Endothelial cell of umbilical vein (primary cell): ENCODE results near the gene SLC29A3. TPM values are rescaled to one million over a fixed set of nuclear protein-coding genes. Genes with fewer than 3 reads are reported as not detected.

Source experiments
- BruUV-seq: library from RNA; stranded (reverse); fragments of 400-500 nt; replicated peaks from 2 replicates; lab custom pipeline; 2021; lab: Mats Ljungman, UMichigan
- CTCF ChIA-PET: fragments of 300-600, 350-600 bp; sonication (Branson Sonifier 250); formaldehyde crosslinking; loops from one replicate; lab custom pipeline; 2021; ENCODE audit warnings: antibody characterized with exemption, inconsistent platforms; lab: Charles Lee
- POLR2A ChIA-PET: fragments of 300-600, 350-600 bp; sonication (Branson Sonifier 250); formaldehyde crosslinking; loops from one replicate; lab custom pipeline; 2021; ENCODE audit warnings: antibody characterized with exemption, inconsistent platforms; lab: Charles Lee
- DNase-seq: peaks from one replicate; pipeline ENCODE4 v3.0.0-alpha.2; 2011; ENCODE audit warnings: low read depth, low spot score
- FAIRE-seq: peaks from 2 replicates; lab custom pipeline; 2011; peaks lifted over from hg19 to GRCh38; lab: Jason Lieb, UNC
- H2AFZ ChIP-seq: 2 replicates; pipeline ENCODE4 v1.6.0; 2012; ENCODE audit warnings: low read depth, low read length, control low read depth, inconsistent platforms
- H3K27ac ChIP-seq: 2 replicates; pipeline ENCODE4 v1.5.1; 2011; ENCODE audit warnings: low read depth, mild to moderate bottlenecking, control low read depth, low read length, moderate library complexity; ENCODE audit not compliant: insufficient read depth
- H3K27me3 ChIP-seq, 2 experiments: 2 replicates each; pipeline versions ENCODE4 v1.6.0 to v1.6.1; 2011; ENCODE audit warnings: low read length in 2 of 2, mixed read lengths in 1 of 2; ENCODE audit not compliant: control insufficient read depth in 2 of 2, insufficient read depth in 2 of 2
- H3K36me3 ChIP-seq, 2 experiments: 2 replicates in 1 of 2; 3 replicates in 1 of 2; pipeline ENCODE4 v1.5.1; 2011; ENCODE audit warnings: low read length in 2 of 2, mild to moderate bottlenecking in 1 of 2, moderate library complexity in 1 of 2; ENCODE audit not compliant: control insufficient read depth in 2 of 2, insufficient read depth in 2 of 2; ENCODE audit errors: extremely low read depth in 1 of 2
- H3K4me1 ChIP-seq: 3 replicates; pipeline ENCODE4 v1.5.1; 2011; ENCODE audit warnings: mild to moderate bottlenecking, low read length; ENCODE audit not compliant: control insufficient read depth, insufficient read depth; ENCODE audit errors: extremely low read depth
- H3K4me2 ChIP-seq: 2 replicates; pipeline ENCODE4 v1.6.1; 2011; ENCODE audit warnings: low read length, control low read depth, mixed read lengths; ENCODE audit not compliant: insufficient read depth
- H3K4me3 ChIP-seq, 3 experiments: fragments of 200-600 bp in 1 of 3; sonication (generic), shearing (Covaris generic) in 1 of 3; replicated peaks in 1 of 3; 2 replicates each; pipeline ENCODE4 v1.5.1; 2011 to 2016; ENCODE audit warnings: control low read depth in 3 of 3, low read length in 3 of 3, mild to moderate bottlenecking in 2 of 3, inconsistent platforms in 1 of 3, low read depth in 1 of 3, moderate library complexity in 1 of 3; ENCODE audit not compliant: insufficient read depth in 1 of 3
- H3K79me2 ChIP-seq: 2 replicates; pipeline ENCODE4 v1.6.0; 2012; ENCODE audit warnings: low read length, inconsistent platforms; ENCODE audit not compliant: control insufficient read depth, insufficient read depth
- H3K9ac ChIP-seq: replicated peaks from 2 replicates; pipeline ENCODE3; 2011; ENCODE audit warnings: low read length, control low read depth; ENCODE audit not compliant: insufficient read depth; ENCODE audit errors: extremely low read depth
- H3K9me1 ChIP-seq: replicated peaks from 3 replicates; pipeline ENCODE4 v1.6.0; 2011; ENCODE audit warnings: mild to moderate bottlenecking, low read length; ENCODE audit not compliant: control insufficient read depth, insufficient read depth; ENCODE audit errors: extremely low read depth
- H3K9me3 ChIP-seq: replicated peaks from 2 replicates; pipeline ENCODE4 v1.5.1; 2012; ENCODE audit warnings: low read length, inconsistent platforms; ENCODE audit not compliant: control insufficient read depth, insufficient read depth
- H4K20me1 ChIP-seq: replicated peaks from 2 replicates; pipeline ENCODE3; 2011; ENCODE audit warnings: mild to moderate bottlenecking, low read length; ENCODE audit not compliant: control insufficient read depth, insufficient read depth; ENCODE audit errors: extremely low read depth
- GATA2 ChIP-seq: IDR thresholded peaks from 2 replicates; pipeline ENCODE4 v1.7.0; 2011; ENCODE audit warnings: low read depth, mild to moderate bottlenecking, moderate library complexity, mixed read lengths, low read length; ENCODE audit not compliant: insufficient read length, insufficient read depth
- JUN ChIP-seq: IDR thresholded peaks from 2 replicates; pipeline ENCODE4 v1.6.1; 2011; ENCODE audit warnings: borderline replicate concordance, low read depth; ENCODE audit not compliant: insufficient read length, insufficient read depth
- MYC ChIP-seq: IDR thresholded peaks from one replicate; pipeline ENCODE4 v1.6.1; 2011; ENCODE audit warnings: mild to moderate bottlenecking, low read depth, low read length
- POLR2AphosphoS5 ChIP-seq: IDR thresholded peaks from 2 replicates; pipeline ENCODE4 v1.6.1; 2012; ENCODE audit warnings: low read depth, mild to moderate bottlenecking, control low read depth, low read length, moderate library complexity; ENCODE audit not compliant: insufficient read depth
- dilution Hi-C: fragments of 300-500 bp; cut with MboI; formaldehyde crosslinking; loops from one replicate; pipeline ENCODE4 v1.15.0; 2019; ENCODE audit warnings: low sequenced_read_pairs; ENCODE audit not compliant: extremely low pct_ligation_motif_present
- intact Hi-C: fragments of 100-400 bp; cut with micrococcal nuclease; formaldehyde crosslinking; loops from one replicate; pipeline ENCODE4 v1.10.0; 2022
- polyA plus RNA-seq, 4 experiments: library from polyadenylated mRNA; depleted of rRNA in 3 of 4; stranded (reverse) in 3 of 4; unstranded in 1 of 4; fragments of >200 nt; gene quantifications; 2 replicates each; pipeline versions ENCODE4 v1.2.1 to v1.2.3, GENCODE V29; 2011 to 2012; ENCODE audit warnings: missing spikeins in 1 of 4
- total RNA-seq: library from RNA; stranded (reverse); gene quantifications from 2 replicates; pipeline ENCODE4 v1.2.3, GENCODE V29; 2021

The SLC29A3 gene
- total and polyA plus RNA-seq, 2 donors (not counting 3 experiments of a cell fraction or from before 2014, with no cell fraction given) = 5.0 to 9.1 TPM

GRCh38 chr10:71398976-71399375 is 79.9 kb downstream of the SLC29A3 start:
- Histone ChIP-seq H3K4me1 (no peaks in the 10 kb centered on the region), H3K27me3 (peaks cover 42 to 57% of the 10 kb centered on the region in 2 experiments), H3K9me3 (no peaks in the 10 kb centered on the region), H3K36me3 (no peaks in the 10 kb centered on the region), H3K27ac (no peak overlapping the region), H3K4me3 (no peak overlapping the region), H3K4me2 (no peak overlapping the region), H3K9me1 (no peaks in the 10 kb centered on the region), H4K20me1 (no peaks in the 10 kb centered on the region), H3K79me2 (no peaks in the 10 kb centered on the region), H2AFZ (no peak overlapping the region), H3K9ac (no peak overlapping the region)
- POLR2A ChIA-PET = no interaction called here
- BruUV-seq = no TSS peak
- DNase-seq (no peak), FAIRE-seq (no peak)
- CTCF ChIA-PET = interaction anchor here (0.9 to 1.4 kb wide), 4 partner anchors 15 to 309 kb away, joined by 3 to 5 read pairs (median 4); no protein-coding TSS in a partner anchor
- TF ChIP-seq POLR2AphosphoS5 = no peak
- TF ChIP-seq JUN = no peak
- TF ChIP-seq MYC = no peak
- dilution Hi-C loops (no loop called here), intact Hi-C loops (no loop called here)

- H3K9me1 ChIP-seq = no peaks in the 10 kb centered on the region
- BruUV-seq = no TSS peak
- POLR2A ChIA-PET = no interaction called here
These were observed 80.9 kb downstream of the SLC29A3 start for GRCh38 chr10:71399946-71400345.

More at GRCh38 chr10:71399946-71400345, 80.9 kb downstream of the SLC29A3 start:
- DNase-seq (no peak), FAIRE-seq (no peak)
- Histone ChIP-seq H4K20me1 (no peaks in the 10 kb centered on the region), H3K4me3 (no peak overlapping the region), H3K79me2 (no peaks in the 10 kb centered on the region), H2AFZ (no peak overlapping the region), H3K36me3 (no peaks in the 10 kb centered on the region), H3K4me2 (no peak overlapping the region), H3K4me1 (no peaks in the 10 kb centered on the region), H3K9ac (no peak overlapping the region), H3K9me3 (no peaks in the 10 kb centered on the region), H3K27ac (no peak overlapping the region), H3K27me3 (peaks cover 44 to 51% of the 10 kb centered on the region in 2 experiments)
- intact Hi-C loops = no loop called here
- TF ChIP-seq GATA2 = no peak
- dilution Hi-C loops = no loop called here
- CTCF ChIA-PET = no interaction called here
